Activated CD8-positive, alpha-beta memory T cell treated with anti-CD3 and anti-CD28 coated beads for 4 hours (primary cell): ENCODE results near the gene LYRM9.
"Not testable (repeated sequence)": the region's sequence is repeated elsewhere in the genome, so short reads cannot be mapped to it uniquely, and the experiment has no call there.

Source experiments
- DNase-seq, 2 donors: peaks; one replicate each; pipeline ENCODE4 v3.0.0-alpha.2; 2020; ENCODE audit warnings: low read depth in 2 of 2

The LYRM9 gene

GRCh38 chr17:27892866-27893769, at the start of gene LYRM9:
TSS of gene LYRM9 (minus strand) at chr17:27893365. CDS start at chr17:27882694, 10,671 bp downstream.
- peak; percentile 82 to 87 for DNase-seq

DNA sequence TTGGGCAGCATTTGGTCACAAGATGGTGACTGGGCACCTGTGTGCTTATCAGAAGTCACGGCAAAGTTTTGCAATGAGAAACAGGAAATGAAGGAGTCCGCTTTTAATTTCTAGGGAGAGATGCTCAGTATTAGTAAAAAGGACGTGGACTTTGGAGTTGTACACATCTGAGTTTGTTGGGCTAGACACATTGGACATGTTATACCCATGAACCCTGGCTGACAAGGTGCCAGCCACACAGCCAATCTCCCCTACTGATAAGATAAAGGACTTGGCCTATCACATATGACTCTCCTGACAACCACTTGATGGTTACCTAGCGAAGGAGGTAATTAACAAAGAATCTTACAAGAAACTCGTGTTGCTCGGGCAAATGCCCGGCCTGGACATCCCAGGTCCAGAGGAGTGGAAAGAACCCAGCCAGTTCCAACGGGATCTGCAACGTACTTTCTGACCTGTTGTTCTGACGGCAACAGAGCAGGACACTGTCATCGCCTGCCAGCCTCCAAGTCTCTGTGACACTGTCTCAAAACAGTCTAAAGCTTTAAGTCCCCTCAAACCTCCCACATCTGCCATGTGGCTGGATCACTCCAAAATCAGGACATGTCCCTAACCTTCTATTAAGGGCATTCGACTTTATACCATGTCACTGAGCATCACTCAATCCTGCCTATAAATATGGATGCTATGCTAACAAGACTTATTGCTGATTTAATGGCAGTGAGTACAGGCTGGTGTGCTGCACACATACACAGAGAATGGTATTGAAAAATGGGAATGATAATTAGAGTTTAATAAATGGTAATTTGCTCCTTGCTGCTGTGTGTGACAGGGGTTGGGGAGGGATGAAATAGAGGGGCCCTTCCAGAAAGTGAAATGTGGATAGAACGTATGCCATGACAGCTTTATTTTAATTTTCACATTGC, 47.6 kb upstream of the LYRM9 start:
- DNase-seq: no peak

DNA sequence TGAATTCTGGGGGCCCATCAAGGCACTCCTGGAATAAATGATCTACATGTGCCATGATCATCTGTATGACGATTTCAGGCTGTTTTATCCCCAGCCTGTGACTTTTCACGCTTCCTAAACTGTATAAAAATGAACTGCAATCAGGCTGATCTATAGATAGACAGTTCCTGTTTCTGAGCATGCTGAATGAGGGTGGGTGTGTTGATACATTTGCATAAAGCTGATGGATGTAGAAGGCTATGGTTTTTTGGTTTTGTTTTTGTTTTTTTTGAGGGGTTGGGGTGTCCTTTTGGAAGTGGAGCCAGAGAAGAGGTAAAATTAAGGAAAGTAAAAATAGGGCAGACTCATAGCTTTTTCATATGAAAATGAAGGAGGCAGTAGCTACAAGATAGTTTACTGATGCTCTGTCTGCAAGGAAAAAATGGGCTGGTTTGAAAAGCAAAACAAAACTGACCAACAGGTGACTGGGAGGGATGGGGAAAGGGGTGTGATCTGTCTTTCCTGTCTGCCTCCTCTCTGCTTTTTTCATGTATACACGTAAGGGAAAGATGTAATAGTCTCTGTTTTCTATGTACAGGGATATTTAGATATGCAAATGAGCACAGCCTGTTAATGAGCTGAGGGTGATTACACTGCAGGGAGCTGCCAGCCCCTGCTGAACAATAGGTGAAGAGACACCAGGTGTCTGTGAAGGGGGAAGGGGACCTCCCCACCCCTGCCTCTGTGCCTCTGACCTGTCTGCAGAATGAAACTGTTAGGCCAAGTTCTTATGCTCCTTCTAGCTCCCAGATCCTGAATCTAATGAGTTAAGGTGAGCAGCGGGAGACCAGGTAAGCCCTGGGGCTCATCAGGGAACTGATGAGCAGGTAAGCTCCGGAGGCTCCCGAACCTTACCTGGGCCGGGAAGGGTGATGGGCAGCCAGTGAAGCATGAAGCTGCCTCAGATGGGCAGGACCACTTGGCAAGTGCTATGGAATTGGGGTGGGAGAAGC, 46.6 kb upstream of the LYRM9 start:
- no peak for DNase-seq

- no peak for DNase-seq
These were observed 45.7 kb upstream of the LYRM9 start for GRCh38 chr17:27938864-27939263.

DNA sequence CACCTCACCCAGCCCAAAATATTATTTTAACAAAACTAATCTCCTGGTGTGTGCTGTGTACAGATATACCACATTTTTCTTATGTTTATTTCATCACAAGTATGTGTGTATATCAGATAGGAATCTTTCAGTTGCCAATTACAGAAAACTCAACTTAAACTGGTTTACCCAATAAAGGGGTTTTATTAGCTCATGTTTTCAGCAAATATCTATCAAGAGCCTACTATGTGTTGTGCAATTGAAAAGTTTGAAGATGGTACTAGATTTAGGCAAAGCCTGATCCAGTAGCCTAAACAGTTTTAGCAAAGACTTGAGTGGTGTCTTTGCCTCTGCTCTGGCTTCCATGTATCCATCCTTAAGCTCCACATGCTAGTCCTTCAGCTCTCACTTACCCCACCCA, 45.1 kb upstream of the LYRM9 start:
- no peak for DNase-seq

GRCh38 chr17:27937025-27937546, 43.9 kb upstream of the LYRM9 start:
- no peak for DNase-seq

- DNase-seq: no peak
These were observed 36.8 kb upstream of the LYRM9 start for GRCh38 chr17:27930000-27930399.

DNA sequence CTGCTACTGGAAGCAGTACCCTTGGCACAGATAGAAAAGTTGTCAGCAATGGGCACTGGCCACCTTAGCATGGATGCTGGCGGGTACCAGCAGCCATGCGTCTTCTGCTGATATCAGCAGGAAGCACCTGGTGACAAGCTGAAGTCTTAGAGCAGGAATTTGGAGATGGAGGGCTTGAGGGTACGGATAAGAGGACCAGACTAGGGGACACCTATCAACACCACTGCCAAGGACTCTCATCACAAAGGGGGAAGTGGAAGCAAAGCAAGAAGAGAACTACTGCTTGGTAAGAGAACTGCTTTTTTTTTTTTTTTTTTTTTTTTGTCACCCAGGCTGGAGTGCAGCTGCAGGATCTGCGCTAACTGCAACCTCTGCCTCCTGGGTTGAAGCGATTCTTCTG, 35.4 kb upstream of the LYRM9 start:
- no peak for DNase-seq

DNA sequence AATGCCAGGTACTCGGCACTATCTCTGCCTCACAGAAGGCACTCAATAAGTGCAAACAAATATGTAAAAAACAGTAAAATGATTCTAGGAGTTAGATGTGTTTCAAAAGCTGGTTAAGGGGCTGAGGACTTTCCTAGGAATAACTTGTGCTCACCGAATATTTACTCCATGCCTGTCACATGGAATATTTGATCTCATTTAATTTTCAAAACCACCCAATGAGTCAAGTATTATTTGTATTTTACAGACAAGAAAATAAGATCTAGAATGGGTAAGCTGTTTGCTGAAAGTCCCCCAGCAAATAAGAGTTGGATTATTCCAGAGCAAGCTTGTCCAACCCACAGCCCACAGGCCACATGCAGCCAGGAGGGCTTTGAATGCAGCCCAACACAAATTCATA, 34.6 kb upstream of the LYRM9 start:
- DNase-seq: no peak

- DNase-seq: no peak
These were observed 28.4 kb upstream of the LYRM9 start for GRCh38 chr17:27921599-27921998.

DNA sequence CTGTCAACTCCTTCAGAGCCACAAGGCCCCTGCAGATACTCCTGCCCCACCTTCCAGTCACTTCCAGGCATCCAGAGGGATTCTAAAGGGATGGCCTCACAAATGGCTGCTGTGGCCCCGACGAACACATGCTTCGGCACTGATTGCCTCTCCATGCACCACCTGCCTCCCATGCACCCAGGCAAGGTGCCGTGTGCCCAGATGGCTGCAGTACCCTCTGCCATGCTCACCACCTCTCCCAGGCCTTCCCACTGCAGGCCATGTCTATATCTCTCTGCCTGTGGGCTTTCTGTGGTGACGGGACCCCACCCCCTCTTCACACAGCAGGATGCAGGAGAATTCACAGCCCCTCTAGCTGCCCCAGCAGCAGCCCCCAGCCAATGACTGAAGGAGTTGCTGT, 27.9 kb upstream of the LYRM9 start:
- DNase-seq: no peak

DNA sequence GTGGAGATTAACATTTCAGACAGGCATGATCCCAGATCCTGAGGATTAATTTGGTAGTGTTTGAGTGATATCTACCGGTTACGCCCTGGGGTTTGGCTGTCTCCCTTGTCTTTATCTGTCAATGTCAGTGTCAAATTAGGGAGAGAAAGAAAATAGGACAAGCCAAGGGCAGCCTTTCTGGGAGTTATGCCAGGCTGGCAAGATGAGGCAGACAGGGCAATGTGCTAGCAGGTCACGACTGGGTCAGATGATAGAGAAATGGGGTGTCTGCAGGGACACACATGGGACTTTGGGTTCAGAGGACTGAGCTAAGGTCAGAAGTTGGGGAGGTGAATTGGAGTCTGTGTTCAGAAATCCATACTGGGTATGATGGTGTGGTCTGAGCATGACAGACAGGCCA, 27.4 kb upstream of the LYRM9 start:
- DNase-seq: no peak

DNA sequence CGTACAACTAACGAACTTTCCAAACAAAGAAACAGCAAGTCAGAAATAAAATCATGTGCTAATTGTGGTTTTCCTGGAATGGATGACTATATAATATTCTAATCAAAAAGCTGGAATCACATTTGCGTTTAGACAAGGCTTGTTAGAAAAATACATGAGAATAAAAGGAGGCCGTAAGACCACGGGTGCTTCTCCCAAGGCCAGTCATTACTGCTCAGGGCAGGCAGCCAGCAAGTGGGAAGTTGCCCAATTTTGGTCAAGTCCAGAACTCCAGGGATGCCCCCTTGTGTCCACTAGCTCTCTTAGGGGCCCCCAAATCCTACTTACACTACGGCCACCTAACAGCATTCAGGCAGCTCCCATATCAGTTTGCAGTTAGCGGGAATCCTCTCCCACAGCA, 25.9 kb upstream of the LYRM9 start:
- no peak for DNase-seq

- no peak for DNase-seq
These were observed 25.3 kb upstream of the LYRM9 start for GRCh38 chr17:27918498-27918897.

GRCh38 chr17:27917000-27917399, 23.8 kb upstream of the LYRM9 start:
- DNase-seq: no peak

DNA sequence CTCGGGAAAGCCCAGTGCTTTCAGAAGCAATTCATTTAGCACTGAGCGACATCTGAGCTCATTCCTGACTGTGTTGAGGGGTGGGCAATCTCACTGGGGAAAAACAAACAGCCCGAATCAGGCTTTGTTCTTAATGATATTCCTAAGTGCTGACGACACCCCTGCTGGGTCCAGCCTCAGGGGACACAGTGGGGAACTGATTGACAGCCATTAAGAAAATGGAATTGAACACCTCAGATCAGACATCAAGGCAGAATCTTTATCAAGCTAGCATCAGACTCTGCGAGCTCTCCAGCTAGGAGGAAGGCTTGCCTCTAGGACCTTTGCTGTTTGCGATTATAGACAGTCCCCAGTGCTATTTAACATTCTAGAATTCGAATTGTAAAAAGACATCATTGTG, 22.5 kb upstream of the LYRM9 start:
- no peak for DNase-seq

DNA sequence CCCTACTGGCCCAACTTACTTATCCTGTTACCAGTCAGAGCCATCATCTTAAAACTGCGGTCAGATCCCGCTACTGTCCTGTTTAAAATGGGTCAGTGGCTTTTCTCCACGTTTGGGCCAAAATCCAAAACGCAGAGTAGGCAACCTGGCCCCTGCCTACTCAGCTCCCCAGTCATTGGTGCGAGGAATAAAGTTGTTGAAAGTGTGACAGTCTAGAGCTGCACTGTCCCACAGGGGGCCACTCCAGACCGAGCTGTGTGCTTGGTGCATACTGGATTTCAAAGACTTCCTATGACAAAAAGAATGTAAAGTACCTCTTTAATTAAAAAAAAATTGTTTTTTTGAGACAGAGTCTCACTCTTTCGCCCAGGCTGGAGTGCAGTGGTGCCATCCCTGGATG, 21.2 kb upstream of the LYRM9 start:
- DNase-seq: no peak

DNA sequence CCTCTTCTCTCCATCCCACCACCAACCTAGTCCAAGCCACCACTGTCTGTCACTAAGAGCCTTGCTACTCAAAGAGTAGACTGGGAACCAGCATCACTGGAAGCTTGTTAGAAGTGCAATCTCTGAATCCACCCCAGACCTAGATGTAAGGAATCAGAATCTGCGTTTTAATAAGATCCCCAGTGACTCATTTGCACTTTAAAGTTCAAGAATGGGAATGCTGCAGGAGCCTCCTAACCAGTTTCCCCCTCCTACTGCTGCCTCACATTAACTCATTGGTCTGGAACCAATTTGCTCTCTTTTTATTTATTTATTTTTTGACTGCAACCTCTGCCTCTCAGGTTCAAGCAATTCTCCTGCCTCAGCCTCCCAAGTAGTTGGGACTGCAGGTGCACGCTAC, 19.8 kb upstream of the LYRM9 start:
- DNase-seq: no peak

DNA sequence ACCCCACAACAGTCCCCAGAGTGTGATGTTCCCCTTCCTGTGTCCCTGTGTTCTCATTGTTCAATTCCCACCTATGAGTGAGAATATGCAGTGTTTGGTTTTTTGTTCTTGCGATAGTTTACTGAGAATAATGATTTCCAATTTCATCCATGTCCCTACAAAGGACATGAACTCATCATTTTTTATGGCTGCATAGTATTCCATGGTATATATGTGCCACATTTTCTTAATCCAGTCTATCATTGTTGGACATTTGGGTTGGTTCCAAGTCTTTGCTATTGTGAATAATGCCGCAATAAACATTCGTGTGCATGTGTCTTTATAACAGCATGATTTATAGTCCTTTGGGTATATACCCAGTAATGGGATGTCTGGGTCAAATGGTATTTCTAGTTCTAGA, 19.1 kb upstream of the LYRM9 start:
- not testable (repeated sequence) for DNase-seq

DNA sequence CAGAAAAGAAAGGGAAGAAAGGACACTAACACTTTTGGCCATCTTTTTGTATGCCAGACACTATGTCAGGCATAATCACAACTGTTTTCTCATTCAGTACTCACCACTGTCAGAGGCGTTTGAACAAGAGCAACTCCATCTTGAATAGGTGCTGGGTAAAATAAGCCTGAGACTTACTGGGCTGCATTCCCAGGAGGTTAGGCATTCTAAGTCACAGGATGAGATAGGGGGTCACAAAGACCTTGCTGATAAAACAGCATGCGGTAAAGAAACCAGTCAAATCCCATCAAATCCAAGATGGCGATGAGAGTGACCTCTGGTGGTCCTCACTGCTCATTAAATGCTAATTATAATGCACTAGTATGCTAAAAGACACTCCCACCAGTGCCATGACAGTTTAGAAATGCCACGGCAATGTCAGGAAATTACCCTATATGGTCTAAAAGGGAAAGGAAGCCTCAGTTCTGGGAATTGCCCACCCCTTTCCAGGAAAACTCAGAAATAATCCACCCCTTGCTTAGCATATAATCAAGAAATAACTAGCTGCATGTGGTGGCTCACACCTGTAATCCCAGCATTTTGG, 14.9 kb upstream of the LYRM9 start:
- no peak for DNase-seq

GRCh38 chr17:27906623-27907022, 13.5 kb upstream of the LYRM9 start:
- DNase-seq: no peak
